OCI-LY3 (cell line): ENCODE data around the gene S100A10.

Experiments
- H2AFZ ChIP-seq: fragments of 200-600, 300-600 bp; shearing (Covaris generic); 2 replicates; pipeline ENCODE4 v1.6.0; 2014; ENCODE audit warnings: antibody characterized with exemption, low read depth, low read length
- H3K27ac ChIP-seq: fragments of 200-600, 300-600 bp; sonication (generic); 2 replicates; pipeline ENCODE4 v1.5.1; 2014; ENCODE audit warnings: mild to moderate bottlenecking, low read length, moderate library complexity, mixed read lengths
- H3K27me3 ChIP-seq: fragments of 200-600, 300-600 bp; sonication (generic); 2 replicates; pipeline ENCODE4 v1.6.1; 2014; ENCODE audit warnings: low read depth, low read length, mixed read lengths
- H3K36me3 ChIP-seq: fragments of 200-600, 300-600 bp; sonication (generic); replicated peaks from 2 replicates; pipeline ENCODE3; 2014; ENCODE audit warnings: low read depth, low read length, mixed read lengths
- H3K4me1 ChIP-seq: fragments of 300-600, 200-600 bp; sonication (generic); 2 replicates; pipeline ENCODE4 v1.6.1; 2014; ENCODE audit warnings: low read length, mixed read lengths
- H3K4me2 ChIP-seq: fragments of 200-600, 300-600 bp; sonication (generic); 2 replicates; pipeline ENCODE4 v1.6.1; 2014; ENCODE audit warnings: low read length, mixed read lengths
- H3K4me3 ChIP-seq: fragments of 300-600, 200-600 bp; sonication (generic); 2 replicates; pipeline ENCODE4 v1.5.1; 2014; ENCODE audit warnings: antibody characterized with exemption, mild to moderate bottlenecking, low read length, moderate library complexity
- H3K79me2 ChIP-seq: fragments of 300-600, 200-600 bp; shearing (Covaris generic); 2 replicates; pipeline ENCODE4 v1.6.1; 2014; ENCODE audit warnings: mild to moderate bottlenecking, low read length, mixed read lengths
- H3K9ac ChIP-seq: fragments of 300-600, 200-600 bp; shearing (Covaris generic); 2 replicates; pipeline ENCODE4 v1.6.0; 2014; ENCODE audit warnings: mild to moderate bottlenecking, low read length, moderate library complexity
- H3K9me3 ChIP-seq: fragments of 200-600, 300-600 bp; shearing (Covaris generic); 2 replicates; pipeline ENCODE4 v1.6.1; 2014; ENCODE audit warnings: low read length, mixed read lengths; ENCODE audit not compliant: insufficient read depth
- H4K20me1 ChIP-seq: fragments of 200-600, 300-600 bp; sonication (generic); 2 replicates; pipeline ENCODE4 v1.6.1; 2016; ENCODE audit warnings: low read length, mixed read lengths; ENCODE audit not compliant: insufficient read depth
- CTCF ChIP-seq: fragments of 200-600, 300-600 bp; sonication (generic); IDR thresholded peaks from 2 replicates; pipeline ENCODE4 v1.5.1; 2014; ENCODE audit warnings: antibody characterized with exemption, low read length, low read depth
- EZH2phosphoT487 ChIP-seq: fragments of 200-600 bp; shearing (Covaris generic); IDR thresholded peaks from 2 replicates; pipeline ENCODE4 v1.6.1; 2018; ENCODE audit warnings: antibody characterized with exemption, mixed run types, low read depth

Gene S100A10

GRCh38 chr1:151998611-151999362, 5.1 kb upstream of the S100A10 start:
- Histone ChIP-seq H3K4me1 (peaks cover 31% of the 10 kb centered on the region), H3K9me3 (no peaks in the 10 kb centered on the region), H3K79me2 (no peaks in the 10 kb centered on the region), H3K36me3 (no peaks in the 10 kb centered on the region), H3K4me3 (no peak overlapping the region), H3K9ac (no peak overlapping the region), H4K20me1 (no peaks in the 10 kb centered on the region), H3K27me3 (peaks cover 27% of the 10 kb centered on the region), H3K4me2 (no peak overlapping the region), H2AFZ (no peak overlapping the region), H3K27ac (no peak overlapping the region)
- no peak for TF ChIP-seq CTCF
- no peak for TF ChIP-seq EZH2phosphoT487

GRCh38 chr1:151997284-151997570, 3.6 kb upstream of the S100A10 start:
- TF ChIP-seq EZH2phosphoT487 (no peak), CTCF (no peak)
- Histone ChIP-seq H3K4me2 (no peak overlapping the region), H2AFZ (no peak overlapping the region), H3K9me3 (no peaks in the 10 kb centered on the region), H3K9ac (no peak overlapping the region), H3K27me3 (peaks cover 29% of the 10 kb centered on the region), H3K27ac (no peak overlapping the region), H3K4me3 (no peak overlapping the region), H4K20me1 (peaks cover 5% of the 10 kb centered on the region; the same call in 1 of the 2 replicates), H3K79me2 (peaks cover 5% of the 10 kb centered on the region; the same call in 1 of the 2 replicates), H3K36me3 (no peaks in the 10 kb centered on the region), H3K4me1 (peaks cover 40% of the 10 kb centered on the region)

- H3K9ac ChIP-seq: no peak overlapping the region
- H3K27ac ChIP-seq: no peak overlapping the region
Measured at GRCh38 chr1:151995774-151996173, 2.1 kb upstream of the S100A10 start.

More at GRCh38 chr1:151995774-151996173, 2.1 kb upstream of the S100A10 start:
- H3K36me3 ChIP-seq: no peaks in the 10 kb centered on the region
- H3K4me2 ChIP-seq: no peak overlapping the region
- H3K79me2 ChIP-seq: peaks cover 11% of the 10 kb centered on the region; the same call in 1 of the 2 replicates
- H3K27me3 ChIP-seq: peaks cover 44% of the 10 kb centered on the region
- peaks cover 33% of the 10 kb centered on the region for H3K4me1 ChIP-seq
- peaks cover 20% of the 10 kb centered on the region; the same call in 1 of the 2 replicates for H4K20me1 ChIP-seq
- H3K4me3 ChIP-seq: no peak overlapping the region
- H2AFZ ChIP-seq: no peak overlapping the region
- TF ChIP-seq CTCF (no peak), EZH2phosphoT487 (no peak)
- H3K9me3 ChIP-seq: no peaks in the 10 kb centered on the region
